ENCODE data around the gene EIF5AL1. TPM values are rescaled to one million over a fixed set of nuclear protein-coding genes. Genes with fewer than 3 reads are reported as not detected.

Gene EIF5AL1
- polyA plus RNA-seq, 1 donor from 2014 or later, result 0.21 TPM

GRCh38 chr10:79496896-79497295 is 15.4 kb upstream of the EIF5AL1 start:
- no peak for TF ChIP-seq MXI1 (conservative IDR thresholded peaks at IDR 0.05; ENCODE audit: poor library complexity, severe bottlenecking)
- no peak for TF ChIP-seq REST (IDR thresholded peaks at IDR 0.05; ENCODE audit: borderline replicate concordance)
- no peak for TF ChIP-seq RAD21 (conservative IDR thresholded peaks at IDR 0.05)
- TF ChIP-seq EZH2 (IDR thresholded peaks at IDR 0.05; ENCODE audit: borderline replicate concordance, insufficient read depth, low read length, poor library complexity, severe bottlenecking), result no peak
- TF ChIP-seq SMC3 (conservative IDR thresholded peaks at IDR 0.05; ENCODE audit: poor library complexity), result no peak
- TF ChIP-seq CTCF (IDR thresholded peaks at IDR 0.05; ENCODE audit: poor library complexity, severe bottlenecking), result no peak
- no peak for TF ChIP-seq EP300 (conservative IDR thresholded peaks at IDR 0.05; ENCODE audit: poor library complexity, severe bottlenecking)
- no peak for TF ChIP-seq TAF1 (IDR thresholded peaks at IDR 0.05; ENCODE audit: low read depth)
- TF ChIP-seq POLR2AphosphoS5 (IDR thresholded peaks at IDR 0.05), result no peak
- Histone ChIP-seq H3K79me2 (replicated peaks; ENCODE audit: insufficient read depth, low read length) (no peaks in the 10 kb centered on the region), H3K27me3 (ENCODE audit: insufficient read depth, low read depth, low read length) (no peaks in the 10 kb centered on the region), H3K27ac (ENCODE audit: low read length) (no peak overlapping the region), H3K36me3 (ENCODE audit: insufficient read depth, low read length) (no peaks in the 10 kb centered on the region), H4K20me1 (ENCODE audit: insufficient read depth) (no peaks in the 10 kb centered on the region), H3K4me2 (ENCODE audit: low read length) (no peak overlapping the region), H3K9me2 (ENCODE audit: insufficient read depth, low read length) (no peaks in the 10 kb centered on the region), H3K9ac (ENCODE audit: low read length) (no peak overlapping the region), H3K4me3 (ENCODE audit: low read length) (no peak overlapping the region), H2AFZ (ENCODE audit: low read depth, low read length) (no peak overlapping the region), H3K9me3 (ENCODE audit: low read length) (no peaks in the 10 kb centered on the region), H3F3A (ENCODE audit: insufficient read depth, low read length, poor library complexity, severe bottlenecking) (no peaks in the 10 kb centered on the region)

GRCh38 chr10:79498291-79498829 is 14.0 kb upstream of the EIF5AL1 start:
- H3K79me2 ChIP-seq (replicated peaks; ENCODE audit: insufficient read depth, low read length), result no peaks in the 10 kb centered on the region
- H3K4me2 ChIP-seq (ENCODE audit: low read length), result no peak overlapping the region
- H3K36me3 ChIP-seq (ENCODE audit: insufficient read depth, low read length), result no peaks in the 10 kb centered on the region
- H3F3A ChIP-seq (ENCODE audit: insufficient read depth, low read length, poor library complexity, severe bottlenecking), result no peaks in the 10 kb centered on the region
- H3K27ac ChIP-seq (ENCODE audit: low read length), result no peak overlapping the region
- H3K27me3 ChIP-seq (ENCODE audit: insufficient read depth, low read depth, low read length), result no peaks in the 10 kb centered on the region
- no peaks in the 10 kb centered on the region for H3K9me3 ChIP-seq (ENCODE audit: low read length)
- H3K9ac ChIP-seq (ENCODE audit: low read length), result no peak overlapping the region
- no peak overlapping the region for H2AFZ ChIP-seq (ENCODE audit: low read depth, low read length)
- H3K4me3 ChIP-seq (ENCODE audit: low read length), result no peak overlapping the region
- no peaks in the 10 kb centered on the region for H4K20me1 ChIP-seq (ENCODE audit: insufficient read depth)
- TF ChIP-seq MXI1 (conservative IDR thresholded peaks at IDR 0.05; ENCODE audit: poor library complexity, severe bottlenecking) (no peak), RAD21 (conservative IDR thresholded peaks at IDR 0.05) (no peak), REST (IDR thresholded peaks at IDR 0.05; ENCODE audit: borderline replicate concordance) (no peak), TAF1 (IDR thresholded peaks at IDR 0.05; ENCODE audit: low read depth) (no peak), POLR2AphosphoS5 (IDR thresholded peaks at IDR 0.05) (no peak), SMC3 (conservative IDR thresholded peaks at IDR 0.05; ENCODE audit: poor library complexity) (no peak), EZH2 (IDR thresholded peaks at IDR 0.05; ENCODE audit: borderline replicate concordance, insufficient read depth, low read length, poor library complexity, severe bottlenecking) (no peak), CTCF (IDR thresholded peaks at IDR 0.05; ENCODE audit: poor library complexity, severe bottlenecking) (no peak), EP300 (conservative IDR thresholded peaks at IDR 0.05; ENCODE audit: poor library complexity, severe bottlenecking) (no peak)
- H3K9me2 ChIP-seq (ENCODE audit: insufficient read depth, low read length), result no peaks in the 10 kb centered on the region

Measured in neural cell (in vitro differentiated cells).